ENCODE data around the gene VIL1. TPM values are rescaled to one million over a fixed set of nuclear protein-coding genes. Genes with fewer than 3 reads are reported as not detected.

The VIL1 gene
- total and polyA plus RNA-seq, 2 of the 13 experiments (the other 11 are each of a cell fraction or from before 2014, with no cell fraction given), result 287 to 301 TPM

DNA sequence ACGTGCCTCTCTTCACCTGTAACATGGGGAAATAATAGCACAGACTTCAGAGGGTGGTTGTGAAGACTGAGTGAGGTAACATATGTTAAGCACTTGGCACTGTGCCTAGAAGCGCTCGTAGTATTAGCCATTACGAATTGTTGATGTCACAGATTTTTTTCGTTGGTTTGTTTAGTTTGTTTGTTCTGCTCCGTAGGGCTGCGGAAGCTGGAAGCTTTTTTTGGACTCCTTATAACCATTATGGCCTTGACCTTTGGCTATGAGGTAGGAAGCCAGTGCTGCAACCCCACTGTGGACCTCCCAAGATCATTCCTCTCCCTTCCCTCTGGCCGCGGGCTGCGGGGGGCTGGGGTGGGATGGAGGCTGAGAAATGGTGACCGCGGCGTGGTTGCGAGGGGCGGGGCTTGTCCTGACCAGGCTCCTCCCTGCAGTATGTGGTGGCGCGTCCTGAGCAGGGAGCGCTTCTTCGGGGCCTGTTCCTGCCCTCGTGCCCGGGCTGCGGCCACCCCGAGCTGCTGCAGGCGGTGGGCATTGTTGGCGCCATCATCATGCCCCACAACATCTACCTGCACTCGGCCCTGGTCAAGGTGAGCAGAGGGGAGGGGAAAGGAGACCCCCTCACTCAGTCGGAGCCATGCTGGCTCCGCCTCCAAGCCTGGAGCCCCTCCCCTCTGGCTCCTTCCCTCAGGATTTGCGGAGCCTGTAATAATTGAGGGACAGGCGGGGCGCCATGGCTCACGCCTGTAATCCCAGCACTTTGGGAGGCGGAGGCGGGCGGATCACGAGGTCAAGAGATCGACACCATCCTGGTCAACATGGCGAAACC, 31.3 kb upstream of the VIL1 start (continued):
- TF ChIP-seq HMGXB4 (CRISPR knock-in tag; IDR thresholded peaks at IDR 0.05; ENCODE audit: borderline replicate concordance in 1 of 2, low read depth in 1 of 2) (peak in 1 of 2 experiments; percentile 39; a peak in 1 of 4 replicates), ZHX2 (IDR thresholded peaks at IDR 0.05; ENCODE audit: low read depth) (peak; percentile 76; the same call in 1 of the 2 replicates), ZHX2 (CRISPR knock-in tag; IDR thresholded peaks at IDR 0.05; ENCODE audit: borderline replicate concordance) (no peak), U2AF2 (IDR thresholded peaks at IDR 0.05; ENCODE audit: low read depth, low read length) (no peak), KLF16 (CRISPR knock-in tag; IDR thresholded peaks at IDR 0.05) (peak in 1 of 2 experiments; percentile 43; a peak in 1 of 4 replicates), ZNF343 (CRISPR knock-in tag; IDR thresholded peaks at IDR 0.05) (no peak), ATF7 (IDR thresholded peaks at IDR 0.05) (no peak), ATF7 (CRISPR knock-in tag; IDR thresholded peaks at IDR 0.05) (0 out of 2 replicates have a peak, but pooled peaks have one; percentile 29), HBP1 (CRISPR knock-in tag; IDR thresholded peaks at IDR 0.05; ENCODE audit: low read depth) (0 out of 2 replicates have a peak, but pooled peaks have one; percentile 24), RNF2 (conservative IDR thresholded peaks at IDR 0.05; ENCODE audit: low read depth) (no peak), SMYD3 (CRISPR knock-in tag; IDR thresholded peaks at IDR 0.05) (no peak)
- TF ChIP-seq, protein P1, sequence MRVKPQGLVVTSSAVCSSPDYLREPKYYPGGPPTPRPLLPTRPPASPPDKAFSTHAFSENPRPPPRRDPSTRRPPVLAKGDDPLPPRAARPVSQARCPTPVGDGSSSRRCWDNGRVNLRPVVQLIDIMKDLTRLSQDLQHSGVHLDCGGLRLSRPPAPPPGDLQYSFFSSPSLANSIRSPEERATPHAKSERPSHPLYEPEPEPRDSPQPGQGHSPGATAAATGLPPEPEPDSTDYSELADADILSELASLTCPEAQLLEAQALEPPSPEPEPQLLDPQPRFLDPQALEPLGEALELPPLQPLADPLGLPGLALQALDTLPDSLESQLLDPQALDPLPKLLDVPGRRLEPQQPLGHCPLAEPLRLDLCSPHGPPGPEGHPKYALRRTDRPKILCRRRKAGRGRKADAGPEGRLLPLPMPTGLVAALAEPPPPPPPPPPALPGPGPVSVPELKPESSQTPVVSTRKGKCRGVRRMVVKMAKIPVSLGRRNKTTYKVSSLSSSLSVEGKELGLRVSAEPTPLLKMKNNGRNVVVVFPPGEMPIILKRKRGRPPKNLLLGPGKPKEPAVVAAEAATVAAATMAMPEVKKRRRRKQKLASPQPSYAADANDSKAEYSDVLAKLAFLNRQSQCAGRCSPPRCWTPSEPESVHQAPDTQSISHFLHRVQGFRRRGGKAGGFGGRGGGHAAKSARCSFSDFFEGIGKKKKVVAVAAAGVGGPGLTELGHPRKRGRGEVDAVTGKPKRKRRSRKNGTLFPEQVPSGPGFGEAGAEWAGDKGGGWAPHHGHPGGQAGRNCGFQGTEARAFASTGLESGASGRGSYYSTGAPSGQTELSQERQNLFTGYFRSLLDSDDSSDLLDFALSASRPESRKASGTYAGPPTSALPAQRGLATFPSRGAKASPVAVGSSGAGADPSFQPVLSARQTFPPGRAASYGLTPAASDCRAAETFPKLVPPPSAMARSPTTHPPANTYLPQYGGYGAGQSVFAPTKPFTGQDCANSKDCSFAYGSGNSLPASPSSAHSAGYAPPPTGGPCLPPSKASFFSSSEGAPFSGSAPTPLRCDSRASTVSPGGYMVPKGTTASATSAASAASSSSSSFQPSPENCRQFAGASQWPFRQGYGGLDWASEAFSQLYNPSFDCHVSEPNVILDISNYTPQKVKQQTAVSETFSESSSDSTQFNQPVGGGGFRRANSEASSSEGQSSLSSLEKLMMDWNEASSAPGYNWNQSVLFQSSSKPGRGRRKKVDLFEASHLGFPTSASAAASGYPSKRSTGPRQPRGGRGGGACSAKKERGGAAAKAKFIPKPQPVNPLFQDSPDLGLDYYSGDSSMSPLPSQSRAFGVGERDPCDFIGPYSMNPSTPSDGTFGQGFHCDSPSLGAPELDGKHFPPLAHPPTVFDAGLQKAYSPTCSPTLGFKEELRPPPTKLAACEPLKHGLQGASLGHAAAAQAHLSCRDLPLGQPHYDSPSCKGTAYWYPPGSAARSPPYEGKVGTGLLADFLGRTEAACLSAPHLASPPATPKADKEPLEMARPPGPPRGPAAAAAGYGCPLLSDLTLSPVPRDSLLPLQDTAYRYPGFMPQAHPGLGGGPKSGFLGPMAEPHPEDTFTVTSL (CRISPR knock-in tag; IDR thresholded peaks at IDR 0.05; ENCODE audit: borderline replicate concordance), result peak; percentile 77

All from HepG2 (cell line).